ENCODE results near the gene RGL1. TPM values are rescaled to one million over a fixed set of nuclear protein-coding genes. Genes with fewer than 3 reads are reported as not detected.
A peak's percentile ranks its signal among the peaks of the same experiment; 100 is the strongest.

The RGL1 gene
- total and polyA plus RNA-seq, 7 donors = 0.93 to 6.8 (median 3.9) TPM

DNA sequence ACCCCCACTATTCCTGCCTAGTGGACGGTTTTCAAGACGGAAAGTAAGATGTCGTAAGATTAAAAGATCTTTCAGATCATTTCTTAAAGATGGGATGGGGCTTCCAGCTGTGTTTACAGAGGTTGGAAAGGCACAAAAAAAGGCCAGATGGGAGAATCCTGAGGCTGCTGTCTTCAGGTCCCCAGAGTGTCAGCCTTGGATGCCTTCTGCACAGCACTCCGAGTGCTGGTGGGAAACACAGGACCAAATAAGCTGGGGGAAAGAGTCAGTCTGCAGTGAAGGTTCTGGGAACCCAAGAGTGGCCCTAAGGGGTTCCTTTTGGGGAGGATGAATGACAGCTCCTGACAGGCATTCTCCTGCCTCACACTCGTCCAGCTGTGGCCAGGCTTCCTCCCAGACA lies 136.1 kb downstream of the RGL1 start:
- intact Hi-C loops (cut with DNase I) = loop anchor here in 1 of 2 donors (10.0 kb wide), 1 partner anchor 274 kb away; no protein-coding TSS in a partner anchor

DNA sequence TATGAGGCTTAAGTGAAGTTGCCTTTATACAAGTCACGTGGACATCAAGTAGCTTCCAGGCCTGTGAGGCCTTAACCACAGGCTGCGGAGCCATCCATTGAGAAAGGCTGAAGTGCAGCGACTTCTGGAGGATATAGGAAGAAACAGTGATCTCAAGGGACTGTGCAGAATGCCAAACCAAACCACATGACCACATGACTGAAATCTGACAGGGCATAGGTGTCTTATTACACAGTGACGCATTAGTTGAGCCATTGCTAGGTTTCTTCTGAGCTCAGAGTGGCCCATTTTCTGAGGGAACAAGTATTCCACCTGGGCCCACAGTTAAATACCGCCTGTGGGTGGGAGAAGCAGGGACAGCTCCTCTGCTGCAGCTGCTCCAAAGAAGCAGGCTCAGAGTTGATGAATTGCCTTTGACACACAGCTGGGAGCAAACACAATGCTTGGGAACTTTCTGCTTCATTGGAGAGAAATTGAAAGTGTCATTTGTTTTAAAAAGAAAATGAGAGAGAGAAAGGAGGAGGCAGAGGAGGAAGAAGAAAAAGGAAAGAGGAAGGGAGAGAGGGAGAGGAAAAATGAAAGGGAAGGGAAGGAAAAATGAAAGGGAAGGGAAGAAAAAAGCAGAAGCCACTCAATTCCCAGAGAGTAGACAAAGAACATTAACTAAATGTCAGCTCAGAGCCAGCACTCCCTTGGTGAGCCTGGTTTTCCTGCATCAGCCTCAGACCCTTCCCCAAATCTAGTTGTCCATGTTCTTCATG lies 138.2 kb downstream of the RGL1 start:
- intact Hi-C loops (cut with DNase I) = loop anchor here in 1 of 2 donors (10.0 kb wide), 1 partner anchor 272 kb away; no protein-coding TSS in a partner anchor
- TF ChIP-seq, protein P1, sequence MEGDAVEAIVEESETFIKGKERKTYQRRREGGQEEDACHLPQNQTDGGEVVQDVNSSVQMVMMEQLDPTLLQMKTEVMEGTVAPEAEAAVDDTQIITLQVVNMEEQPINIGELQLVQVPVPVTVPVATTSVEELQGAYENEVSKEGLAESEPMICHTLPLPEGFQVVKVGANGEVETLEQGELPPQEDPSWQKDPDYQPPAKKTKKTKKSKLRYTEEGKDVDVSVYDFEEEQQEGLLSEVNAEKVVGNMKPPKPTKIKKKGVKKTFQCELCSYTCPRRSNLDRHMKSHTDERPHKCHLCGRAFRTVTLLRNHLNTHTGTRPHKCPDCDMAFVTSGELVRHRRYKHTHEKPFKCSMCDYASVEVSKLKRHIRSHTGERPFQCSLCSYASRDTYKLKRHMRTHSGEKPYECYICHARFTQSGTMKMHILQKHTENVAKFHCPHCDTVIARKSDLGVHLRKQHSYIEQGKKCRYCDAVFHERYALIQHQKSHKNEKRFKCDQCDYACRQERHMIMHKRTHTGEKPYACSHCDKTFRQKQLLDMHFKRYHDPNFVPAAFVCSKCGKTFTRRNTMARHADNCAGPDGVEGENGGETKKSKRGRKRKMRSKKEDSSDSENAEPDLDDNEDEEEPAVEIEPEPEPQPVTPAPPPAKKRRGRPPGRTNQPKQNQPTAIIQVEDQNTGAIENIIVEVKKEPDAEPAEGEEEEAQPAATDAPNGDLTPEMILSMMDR (IDR thresholded peaks at IDR 0.05) = no peak
- Histone ChIP-seq H3K9me3 (no peaks in the 10 kb centered on the region), H3K4me1 (peaks cover 17% of the 10 kb centered on the region), H3K36me3 (ENCODE audit: insufficient read depth in 1 of 2, low read depth in 1 of 2) (no peaks in the 10 kb centered on the region), H3K27me3 (ENCODE audit: insufficient read depth in 3 of 3, low read length in 2 of 3) (no peaks in the 10 kb centered on the region), H3K4me3 (no peak overlapping the region), H3K27ac (peak overlapping the region; percentile 66)
- 34 to 46% (median 39%) methylated on average over 5 of the region's 5 CpGs for WGBS, 3 donors
- ATAC-seq (peak; percentile 73 to 94 (median 89)), DNase-seq (peak in 1 of 2 donors; percentile 60)

More for the DNA sequence above, 136.1 kb downstream of the RGL1 start:
- DNase-seq (no peak), ATAC-seq (peak in 1 of 4 donors; percentile 38)
- WGBS, 3 donors = 71 to 80% (median 78%) methylated on average over 5 of the region's 5 CpGs
- Histone ChIP-seq H3K9me3 (no peaks in the 10 kb centered on the region), H3K36me3 (ENCODE audit: insufficient read depth in 1 of 2, low read depth in 1 of 2) (no peaks in the 10 kb centered on the region), H3K27me3 (ENCODE audit: insufficient read depth in 3 of 3, low read length in 2 of 3) (no peaks in the 10 kb centered on the region), H3K27ac (no peak overlapping the region), H3K4me3 (no peak overlapping the region), H3K4me1 (peaks cover 12% of the 10 kb centered on the region)
- TF ChIP-seq, protein P1 (IDR thresholded peaks at IDR 0.05) = no peak

DNA sequence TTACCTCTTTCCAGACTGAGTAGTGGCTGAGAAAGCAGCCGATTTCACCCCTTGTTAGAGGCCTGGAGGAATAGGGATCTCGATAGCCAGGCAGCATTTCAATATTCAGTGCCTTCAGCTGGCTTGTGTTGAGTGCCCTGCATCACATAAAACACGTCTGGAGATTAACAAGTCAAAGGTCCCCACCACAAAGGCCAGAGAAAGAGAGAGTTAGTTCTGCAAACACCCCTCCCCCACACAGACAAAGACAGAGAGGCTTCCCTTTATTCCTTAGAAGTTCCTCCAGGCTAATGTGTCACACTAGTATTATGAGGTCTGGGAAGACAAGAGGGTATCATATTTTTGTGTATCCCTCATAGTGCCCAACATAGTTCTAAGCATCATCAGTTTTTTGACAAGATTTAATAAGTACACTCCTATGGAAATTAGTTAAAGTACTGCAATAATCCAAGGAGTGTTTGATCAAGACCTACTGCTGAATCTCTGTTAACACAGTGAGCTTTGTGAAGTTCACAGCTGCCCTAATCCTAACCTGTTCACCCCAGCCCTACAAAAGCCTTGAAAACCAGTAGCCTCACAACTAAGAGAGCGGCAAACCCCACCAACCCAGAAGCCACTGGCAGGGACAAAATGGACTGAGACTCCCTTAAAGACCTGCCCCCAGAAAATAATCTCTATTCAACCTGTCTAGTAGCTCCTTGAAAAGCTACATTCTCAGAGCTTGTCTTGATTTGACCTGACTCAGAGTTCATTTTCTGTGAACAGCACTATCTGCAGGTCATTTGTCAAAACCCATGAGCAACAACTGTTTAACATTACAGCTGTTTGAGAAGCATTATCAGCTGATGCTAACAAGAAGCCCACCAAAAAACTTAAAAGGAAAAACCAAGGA lies 140.8 kb downstream of the RGL1 start:
- Histone ChIP-seq H3K4me3 (no peak overlapping the region), H3K27me3 (ENCODE audit: insufficient read depth in 3 of 3, low read length in 2 of 3) (no peaks in the 10 kb centered on the region), H3K9me3 (no peaks in the 10 kb centered on the region), H3K27ac (no peak overlapping the region), H3K4me1 (peaks cover 17% of the 10 kb centered on the region), H3K36me3 (ENCODE audit: insufficient read depth in 1 of 2, low read depth in 1 of 2) (peaks cover 0 to 2% of the 10 kb centered on the region in 2 donors)
- TF ChIP-seq, protein P1 (IDR thresholded peaks at IDR 0.05) = no peak
- intact Hi-C loops (cut with DNase I) = loop anchor here in 1 of 2 donors (10.0 kb wide), 1 partner anchor 269 kb away; no protein-coding TSS in a partner anchor
- DNase-seq = no peak
- ATAC-seq = no peak
- 68 to 71% (median 69%) methylated on average over 4 of the region's 4 CpGs for WGBS, 3 donors

DNA sequence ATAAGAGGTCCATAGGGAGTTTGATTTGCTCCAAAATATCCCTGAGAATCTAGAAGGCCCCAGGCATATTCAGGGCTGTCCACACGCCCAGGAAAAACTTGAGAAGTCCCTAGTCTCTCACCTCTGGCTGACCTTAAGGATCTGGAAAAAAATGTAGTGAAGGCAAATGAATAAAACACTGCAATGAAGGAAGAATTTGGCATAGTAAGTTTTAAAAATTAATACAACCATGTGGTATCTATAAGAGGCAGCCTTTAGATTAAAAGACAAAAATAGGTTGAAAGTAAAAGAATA lies 141.3 kb downstream of the RGL1 start:
- Histone ChIP-seq H3K27ac (no peak overlapping the region), H3K4me3 (no peak overlapping the region), H3K27me3 (ENCODE audit: insufficient read depth in 3 of 3, low read length in 2 of 3) (no peaks in the 10 kb centered on the region), H3K4me1 (peaks cover 17% of the 10 kb centered on the region), H3K36me3 (ENCODE audit: insufficient read depth in 1 of 2, low read depth in 1 of 2) (peaks cover 0 to 4% of the 10 kb centered on the region in 2 donors), H3K9me3 (peaks cover 4% of the 10 kb centered on the region)
- WGBS, 3 donors = 44 to 80% (median 54%) methylated on average over 1 of the region's 1 CpG
- DNase-seq (no peak), ATAC-seq (no peak)
- TF ChIP-seq, protein P1 (IDR thresholded peaks at IDR 0.05) = no peak
- intact Hi-C loops (cut with DNase I) = loop anchor here in 1 of 2 donors (10.0 kb wide), 1 partner anchor 269 kb away; no protein-coding TSS in a partner anchor
